GM18858 (cell line): ENCODE results near the gene EXOC3L2.

Experiments
- ATAC-seq: cut with Tn5 transposase; IDR thresholded peaks from one replicate; pipeline ENCODE4 v1.9.1; 2021; ENCODE audit not compliant: unreplicated experiment

EXOC3L2 gene

GRCh38 chr19:45180936-45181335, 64.3 kb downstream of the EXOC3L2 start:
- ATAC-seq: no peak

GRCh38 chr19:45179892-45180370, 65.3 kb downstream of the EXOC3L2 start:
- no peak for ATAC-seq

- no peak for ATAC-seq
Observed at GRCh38 chr19:45179072-45179891, 65.9 kb downstream of the EXOC3L2 start.

GRCh38 chr19:45178262-45179071, 66.7 kb downstream of the EXOC3L2 start, which contains the start of gene BLOC1S3:
Gene BLOC1S3, plus strand, starts transcription at chr19:45178784. Its CDS starts 513 bp downstream, at chr19:45179297.
- peak; percentile 60 for ATAC-seq

- ATAC-seq: no peak
Observed at GRCh38 chr19:45177817-45178261, 67.4 kb downstream of the EXOC3L2 start, which contains the start of gene TRAPPC6A. Gene TRAPPC6A, minus strand, starts transcription at chr19:45178237. Its CDS starts 19 bp downstream, at chr19:45178218.

GRCh38 chr19:45175515-45176345, 69.5 kb downstream of the EXOC3L2 start:
- no peak for ATAC-seq

- no peak for ATAC-seq
Observed at GRCh38 chr19:45173816-45174215, 71.4 kb downstream of the EXOC3L2 start.

GRCh38 chr19:45172611-45173208, 72.5 kb downstream of the EXOC3L2 start:
- ATAC-seq: no peak

- no peak for ATAC-seq
Observed at GRCh38 chr19:45172173-45172572, 73.0 kb downstream of the EXOC3L2 start.

- ATAC-seq: no peak
Observed at GRCh38 chr19:45171211-45171623, 74.0 kb downstream of the EXOC3L2 start.

GRCh38 chr19:45170146-45171106, 74.8 kb downstream of the EXOC3L2 start:
- ATAC-seq: no peak

- ATAC-seq: no peak
Observed at GRCh38 chr19:45169602-45170001, 75.6 kb downstream of the EXOC3L2 start.

GRCh38 chr19:45168767-45169351, 76.3 kb downstream of the EXOC3L2 start:
- no peak for ATAC-seq

- no peak for ATAC-seq
Observed at GRCh38 chr19:45166723-45167252, 78.4 kb downstream of the EXOC3L2 start.

GRCh38 chr19:45164577-45165335, 80.5 kb downstream of the EXOC3L2 start:
- peak; percentile 48 for ATAC-seq

GRCh38 chr19:45163751-45164460, 81.3 kb downstream of the EXOC3L2 start:
- ATAC-seq: no peak

GRCh38 chr19:45163156-45163555, 82.1 kb downstream of the EXOC3L2 start:
- ATAC-seq: no peak
